Measurements from ENCODE around the gene GALT. TPM values are rescaled to one million over a fixed set of nuclear protein-coding genes. Genes with fewer than 3 reads are reported as not detected.

GALT gene
- total RNA-seq, 1 experiment from 2014 or later, result 25.7 TPM

- peaks cover 20% of the 10 kb centered on the region for H3K27me3 Mint-ChIP-seq (ENCODE audit: unreplicated experiment)
- no TSS peak for BruUV-seq (replicated peaks)
- no peak overlapping the region for H3K4me3 Mint-ChIP-seq (ENCODE audit: low read depth, unreplicated experiment)
- no peak for TF ChIP-seq CTCF (IDR thresholded peaks at IDR 0.05; ENCODE audit: unreplicated experiment)
- intact Hi-C loops (cut with micrococcal nuclease; ENCODE audit: unreplicated experiment), result no loop called here
- H3K27ac Mint-ChIP-seq (ENCODE audit: unreplicated experiment), result no peak overlapping the region
- peaks cover 13% of the 10 kb centered on the region for H3K4me1 Mint-ChIP-seq (ENCODE audit: low read depth, unreplicated experiment)
- H3K36me3 Mint-ChIP-seq (ENCODE audit: insufficient read depth, unreplicated experiment), result peaks cover 9% of the 10 kb centered on the region
- CTCF ChIA-PET, result no interaction called here
- no peak for DNase-seq
- H3K9me3 Mint-ChIP-seq (ENCODE audit: low read depth, unreplicated experiment), result no peaks in the 10 kb centered on the region
These were observed 10.5 kb downstream of the GALT start for GRCh38 chr9:34656992-34657391.

- no peak for DNase-seq
- Mint-ChIP-seq H3K27ac (ENCODE audit: unreplicated experiment) (no peak overlapping the region), H3K9me3 (ENCODE audit: low read depth, unreplicated experiment) (no peaks in the 10 kb centered on the region), H3K4me1 (ENCODE audit: low read depth, unreplicated experiment) (no peaks in the 10 kb centered on the region), H3K27me3 (ENCODE audit: unreplicated experiment) (peaks cover 19% of the 10 kb centered on the region), H3K4me3 (ENCODE audit: low read depth, unreplicated experiment) (no peak overlapping the region), H3K36me3 (ENCODE audit: insufficient read depth, unreplicated experiment) (peaks cover 5% of the 10 kb centered on the region)
- CTCF ChIA-PET, result no interaction called here
- no TSS peak for BruUV-seq (replicated peaks)
- TF ChIP-seq CTCF (IDR thresholded peaks at IDR 0.05; ENCODE audit: unreplicated experiment), result no peak
- intact Hi-C loops (cut with micrococcal nuclease; ENCODE audit: unreplicated experiment), result no loop called here
These were observed 12.0 kb downstream of the GALT start for GRCh38 chr9:34658461-34658860.

GRCh38 chr9:34659592-34660253 is 13.2 kb downstream of the GALT start:
- no TSS peak for BruUV-seq (replicated peaks)
- no peak for TF ChIP-seq CTCF (IDR thresholded peaks at IDR 0.05; ENCODE audit: unreplicated experiment)
- Mint-ChIP-seq H3K9me3 (ENCODE audit: low read depth, unreplicated experiment) (no peaks in the 10 kb centered on the region), H3K27me3 (ENCODE audit: unreplicated experiment) (peaks cover 6% of the 10 kb centered on the region), H3K27ac (ENCODE audit: unreplicated experiment) (no peak overlapping the region), H3K36me3 (ENCODE audit: insufficient read depth, unreplicated experiment) (peaks cover 2% of the 10 kb centered on the region), H3K4me3 (ENCODE audit: low read depth, unreplicated experiment) (no peak overlapping the region), H3K4me1 (ENCODE audit: low read depth, unreplicated experiment) (no peaks in the 10 kb centered on the region)
- CTCF ChIA-PET, result no interaction called here
- DNase-seq, result no peak
- intact Hi-C loops (cut with micrococcal nuclease; ENCODE audit: unreplicated experiment), result no loop called here

GRCh38 chr9:34662526-34663302 is 16.2 kb downstream of the GALT start, which contains the start of gene CCL27:
Gene CCL27, minus strand, starts transcription at chr9:34662657. Its CDS starts 24 bp downstream, at chr9:34662633.
- CTCF ChIA-PET, result interaction anchor here (0.6 kb wide), 1 partner anchor 377 kb away, joined by 4 read pairs; no protein-coding TSS in a partner anchor
- TF ChIP-seq CTCF (IDR thresholded peaks at IDR 0.05; ENCODE audit: unreplicated experiment), result no peak
- H3K4me3 Mint-ChIP-seq (ENCODE audit: low read depth, unreplicated experiment), result no peak within 1 kb of the TSS
- H3K36me3 Mint-ChIP-seq (ENCODE audit: insufficient read depth, unreplicated experiment), result peaks cover 15% of the 10 kb centered on the region
- intact Hi-C loops (cut with micrococcal nuclease; ENCODE audit: unreplicated experiment), result no loop called here
- no peaks in the 10 kb centered on the region for H3K27me3 Mint-ChIP-seq (ENCODE audit: unreplicated experiment)
- H3K9me3 Mint-ChIP-seq (ENCODE audit: low read depth, unreplicated experiment), result no peaks in the 10 kb centered on the region
- H3K4me1 Mint-ChIP-seq (ENCODE audit: low read depth, unreplicated experiment), result no peaks in the 10 kb centered on the region
- DNase-seq, result no peak
- no peak within 1 kb of the TSS for H3K27ac Mint-ChIP-seq (ENCODE audit: unreplicated experiment)
- BruUV-seq (replicated peaks), result no TSS peak

All from Calu3 (cell line).